ENCODE data around the gene AKT1. TPM values are rescaled to one million over a fixed set of nuclear protein-coding genes. Genes with fewer than 3 reads are reported as not detected.

AKT1 gene
- total and polyA plus RNA-seq, 2 experiments from 2014 or later, result 19.2 to 78.7 TPM

DNA sequence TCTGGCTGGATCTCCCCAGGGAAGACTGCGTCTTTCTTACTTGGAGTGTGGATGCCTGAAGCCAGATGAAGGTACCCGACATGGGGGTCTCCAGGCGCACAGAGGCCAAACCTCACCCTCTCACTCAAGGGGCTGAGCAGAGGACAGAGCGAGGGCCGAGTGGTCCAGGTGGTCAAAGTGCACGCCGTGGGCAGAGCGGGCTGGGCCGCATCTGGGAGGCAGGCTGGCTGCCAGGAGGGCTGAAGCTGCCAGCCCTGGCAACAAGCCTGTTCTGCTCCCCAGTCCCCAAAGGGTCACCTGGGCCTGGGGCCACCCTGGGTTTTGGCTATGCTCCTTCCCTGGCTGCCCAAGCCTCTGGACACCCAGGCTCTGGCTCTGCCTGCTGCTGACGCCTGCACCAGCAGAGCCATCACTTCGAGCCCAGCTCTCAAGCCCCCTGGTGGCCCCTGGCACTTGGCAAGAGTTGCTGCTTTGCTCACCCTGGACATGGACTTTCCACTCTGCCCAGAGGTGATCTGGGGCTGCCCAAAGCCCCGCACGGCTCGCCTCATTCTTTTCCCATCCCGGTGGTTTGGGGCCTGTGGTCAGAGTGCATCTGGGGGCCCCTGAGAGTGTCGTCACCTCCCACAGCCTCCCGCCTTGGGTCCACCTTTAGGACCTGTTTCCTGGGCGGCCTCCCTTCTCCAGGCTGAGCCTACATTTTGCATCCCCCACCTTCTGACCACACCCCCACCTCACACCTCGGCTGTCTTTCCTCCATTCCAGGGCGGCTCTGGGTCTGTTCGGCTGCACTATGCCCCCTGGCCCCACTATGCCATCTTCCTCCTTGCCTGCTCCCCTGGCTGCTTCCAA lies 68.7 kb downstream of the AKT1 start:
- no peak overlapping the region for H3K4me2 ChIP-seq
- no peaks in the 10 kb centered on the region for H3K36me3 ChIP-seq (ENCODE audit: insufficient read depth)
- H3K4me1 Mint-ChIP-seq, result peaks cover 7% of the 10 kb centered on the region; the same call in 2 of the 3 replicates
- H3K9me2 ChIP-seq (ENCODE audit: insufficient read depth), result no peaks in the 10 kb centered on the region
- no peak overlapping the region for H2AFZ ChIP-seq
- peaks cover 10% of the 10 kb centered on the region; the same call in 1 of the 2 replicates for H3K4me1 ChIP-seq (ENCODE audit: insufficient read depth)
- peaks cover 4% of the 10 kb centered on the region; the same call in 2 of the 3 replicates for H3K9me3 Mint-ChIP-seq
- no peaks in the 10 kb centered on the region for H3K79me2 ChIP-seq (replicated peaks; ENCODE audit: insufficient read depth)
- no peaks in the 10 kb centered on the region; the same call in 2 of the 3 replicates for H3K36me3 Mint-ChIP-seq (ENCODE audit: low read depth)
- H3F3A ChIP-seq (replicated peaks; ENCODE audit: low read depth), result no peaks in the 10 kb centered on the region; the same call in 1 of the 2 replicates
- H3K27ac ChIP-seq (ENCODE audit: low read depth), result no peak overlapping the region
- H3K27me3 ChIP-seq (ENCODE audit: insufficient read depth), result no peaks in the 10 kb centered on the region
- ATAC-seq (no peak), DNase-seq (ENCODE audit: low spot score) (peak; percentile 42)
- H4K20me1 ChIP-seq (replicated peaks; ENCODE audit: insufficient read depth), result no peaks in the 10 kb centered on the region
- H3K4me3 ChIP-seq, result no peak overlapping the region
- TF ChIP-seq, protein P1, sequence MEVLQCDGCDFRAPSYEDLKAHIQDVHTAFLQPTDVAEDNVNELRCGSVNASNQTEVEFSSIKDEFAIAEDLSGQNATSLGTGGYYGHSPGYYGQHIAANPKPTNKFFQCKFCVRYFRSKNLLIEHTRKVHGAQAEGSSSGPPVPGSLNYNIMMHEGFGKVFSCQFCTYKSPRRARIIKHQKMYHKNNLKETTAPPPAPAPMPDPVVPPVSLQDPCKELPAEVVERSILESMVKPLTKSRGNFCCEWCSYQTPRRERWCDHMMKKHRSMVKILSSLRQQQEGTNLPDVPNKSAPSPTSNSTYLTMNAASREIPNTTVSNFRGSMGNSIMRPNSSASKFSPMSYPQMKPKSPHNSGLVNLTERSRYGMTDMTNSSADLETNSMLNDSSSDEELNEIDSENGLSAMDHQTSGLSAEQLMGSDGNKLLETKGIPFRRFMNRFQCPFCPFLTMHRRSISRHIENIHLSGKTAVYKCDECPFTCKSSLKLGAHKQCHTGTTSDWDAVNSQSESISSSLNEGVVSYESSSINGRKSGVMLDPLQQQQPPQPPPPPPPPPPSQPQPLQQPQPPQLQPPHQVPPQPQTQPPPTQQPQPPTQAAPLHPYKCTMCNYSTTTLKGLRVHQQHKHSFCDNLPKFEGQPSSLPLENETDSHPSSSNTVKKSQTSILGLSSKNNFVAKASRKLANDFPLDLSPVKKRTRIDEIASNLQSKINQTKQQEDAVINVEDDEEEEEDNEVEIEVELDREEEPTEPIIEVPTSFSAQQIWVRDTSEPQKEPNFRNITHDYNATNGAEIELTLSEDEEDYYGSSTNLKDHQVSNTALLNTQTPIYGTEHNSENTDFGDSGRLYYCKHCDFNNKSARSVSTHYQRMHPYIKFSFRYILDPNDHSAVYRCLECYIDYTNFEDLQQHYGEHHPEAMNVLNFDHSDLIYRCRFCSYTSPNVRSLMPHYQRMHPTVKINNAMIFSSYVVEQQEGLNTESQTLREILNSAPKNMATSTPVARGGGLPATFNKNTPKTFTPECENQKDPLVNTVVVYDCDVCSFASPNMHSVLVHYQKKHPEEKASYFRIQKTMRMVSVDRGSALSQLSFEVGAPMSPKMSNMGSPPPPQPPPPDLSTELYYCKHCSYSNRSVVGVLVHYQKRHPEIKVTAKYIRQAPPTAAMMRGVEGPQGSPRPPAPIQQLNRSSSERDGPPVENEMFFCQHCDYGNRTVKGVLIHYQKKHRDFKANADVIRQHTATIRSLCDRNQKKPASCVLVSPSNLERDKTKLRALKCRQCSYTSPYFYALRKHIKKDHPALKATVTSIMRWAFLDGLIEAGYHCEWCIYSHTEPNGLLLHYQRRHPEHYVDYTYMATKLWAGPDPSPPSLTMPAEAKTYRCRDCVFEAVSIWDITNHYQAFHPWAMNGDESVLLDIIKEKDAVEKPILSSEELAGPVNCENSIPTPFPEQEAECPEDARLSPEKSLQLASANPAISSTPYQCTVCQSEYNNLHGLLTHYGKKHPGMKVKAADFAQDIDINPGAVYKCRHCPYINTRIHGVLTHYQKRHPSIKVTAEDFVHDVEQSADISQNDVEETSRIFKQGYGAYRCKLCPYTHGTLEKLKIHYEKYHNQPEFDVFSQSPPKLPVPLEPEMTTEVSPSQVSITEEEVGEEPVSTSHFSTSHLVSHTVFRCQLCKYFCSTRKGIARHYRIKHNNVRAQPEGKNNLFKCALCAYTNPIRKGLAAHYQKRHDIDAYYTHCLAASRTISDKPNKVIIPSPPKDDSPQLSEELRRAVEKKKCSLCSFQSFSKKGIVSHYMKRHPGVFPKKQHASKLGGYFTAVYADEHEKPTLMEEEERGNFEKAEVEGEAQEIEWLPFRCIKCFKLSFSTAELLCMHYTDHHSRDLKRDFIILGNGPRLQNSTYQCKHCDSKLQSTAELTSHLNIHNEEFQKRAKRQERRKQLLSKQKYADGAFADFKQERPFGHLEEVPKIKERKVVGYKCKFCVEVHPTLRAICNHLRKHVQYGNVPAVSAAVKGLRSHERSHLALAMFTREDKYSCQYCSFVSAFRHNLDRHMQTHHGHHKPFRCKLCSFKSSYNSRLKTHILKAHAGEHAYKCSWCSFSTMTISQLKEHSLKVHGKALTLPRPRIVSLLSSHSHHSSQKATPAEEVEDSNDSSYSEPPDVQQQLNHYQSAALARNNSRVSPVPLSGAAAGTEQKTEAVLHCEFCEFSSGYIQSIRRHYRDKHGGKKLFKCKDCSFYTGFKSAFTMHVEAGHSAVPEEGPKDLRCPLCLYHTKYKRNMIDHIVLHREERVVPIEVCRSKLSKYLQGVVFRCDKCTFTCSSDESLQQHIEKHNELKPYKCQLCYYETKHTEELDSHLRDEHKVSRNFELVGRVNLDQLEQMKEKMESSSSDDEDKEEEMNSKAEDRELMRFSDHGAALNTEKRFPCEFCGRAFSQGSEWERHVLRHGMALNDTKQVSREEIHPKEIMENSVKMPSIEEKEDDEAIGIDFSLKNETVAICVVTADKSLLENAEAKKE (CRISPR knock-in tag; IDR thresholded peaks at IDR 0.05), result no peak
- TF ChIP-seq, protein P2, sequence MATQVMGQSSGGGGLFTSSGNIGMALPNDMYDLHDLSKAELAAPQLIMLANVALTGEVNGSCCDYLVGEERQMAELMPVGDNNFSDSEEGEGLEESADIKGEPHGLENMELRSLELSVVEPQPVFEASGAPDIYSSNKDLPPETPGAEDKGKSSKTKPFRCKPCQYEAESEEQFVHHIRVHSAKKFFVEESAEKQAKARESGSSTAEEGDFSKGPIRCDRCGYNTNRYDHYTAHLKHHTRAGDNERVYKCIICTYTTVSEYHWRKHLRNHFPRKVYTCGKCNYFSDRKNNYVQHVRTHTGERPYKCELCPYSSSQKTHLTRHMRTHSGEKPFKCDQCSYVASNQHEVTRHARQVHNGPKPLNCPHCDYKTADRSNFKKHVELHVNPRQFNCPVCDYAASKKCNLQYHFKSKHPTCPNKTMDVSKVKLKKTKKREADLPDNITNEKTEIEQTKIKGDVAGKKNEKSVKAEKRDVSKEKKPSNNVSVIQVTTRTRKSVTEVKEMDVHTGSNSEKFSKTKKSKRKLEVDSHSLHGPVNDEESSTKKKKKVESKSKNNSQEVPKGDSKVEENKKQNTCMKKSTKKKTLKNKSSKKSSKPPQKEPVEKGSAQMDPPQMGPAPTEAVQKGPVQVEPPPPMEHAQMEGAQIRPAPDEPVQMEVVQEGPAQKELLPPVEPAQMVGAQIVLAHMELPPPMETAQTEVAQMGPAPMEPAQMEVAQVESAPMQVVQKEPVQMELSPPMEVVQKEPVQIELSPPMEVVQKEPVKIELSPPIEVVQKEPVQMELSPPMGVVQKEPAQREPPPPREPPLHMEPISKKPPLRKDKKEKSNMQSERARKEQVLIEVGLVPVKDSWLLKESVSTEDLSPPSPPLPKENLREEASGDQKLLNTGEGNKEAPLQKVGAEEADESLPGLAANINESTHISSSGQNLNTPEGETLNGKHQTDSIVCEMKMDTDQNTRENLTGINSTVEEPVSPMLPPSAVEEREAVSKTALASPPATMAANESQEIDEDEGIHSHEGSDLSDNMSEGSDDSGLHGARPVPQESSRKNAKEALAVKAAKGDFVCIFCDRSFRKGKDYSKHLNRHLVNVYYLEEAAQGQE (IDR thresholded peaks at IDR 0.05; ENCODE audit: unreplicated experiment), result no peak
- TF ChIP-seq, protein P3, sequence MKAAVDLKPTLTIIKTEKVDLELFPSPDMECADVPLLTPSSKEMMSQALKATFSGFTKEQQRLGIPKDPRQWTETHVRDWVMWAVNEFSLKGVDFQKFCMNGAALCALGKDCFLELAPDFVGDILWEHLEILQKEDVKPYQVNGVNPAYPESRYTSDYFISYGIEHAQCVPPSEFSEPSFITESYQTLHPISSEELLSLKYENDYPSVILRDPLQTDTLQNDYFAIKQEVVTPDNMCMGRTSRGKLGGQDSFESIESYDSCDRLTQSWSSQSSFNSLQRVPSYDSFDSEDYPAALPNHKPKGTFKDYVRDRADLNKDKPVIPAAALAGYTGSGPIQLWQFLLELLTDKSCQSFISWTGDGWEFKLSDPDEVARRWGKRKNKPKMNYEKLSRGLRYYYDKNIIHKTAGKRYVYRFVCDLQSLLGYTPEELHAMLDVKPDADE (IDR thresholded peaks at IDR 0.05), result no peak
- no peak for TF ChIP-seq ZNF114 (CRISPR knock-in tag; IDR thresholded peaks at IDR 0.05)
- no peak for TF ChIP-seq NANOG (IDR thresholded peaks at IDR 0.05; ENCODE audit: borderline replicate concordance)
- TF ChIP-seq, protein P4, sequence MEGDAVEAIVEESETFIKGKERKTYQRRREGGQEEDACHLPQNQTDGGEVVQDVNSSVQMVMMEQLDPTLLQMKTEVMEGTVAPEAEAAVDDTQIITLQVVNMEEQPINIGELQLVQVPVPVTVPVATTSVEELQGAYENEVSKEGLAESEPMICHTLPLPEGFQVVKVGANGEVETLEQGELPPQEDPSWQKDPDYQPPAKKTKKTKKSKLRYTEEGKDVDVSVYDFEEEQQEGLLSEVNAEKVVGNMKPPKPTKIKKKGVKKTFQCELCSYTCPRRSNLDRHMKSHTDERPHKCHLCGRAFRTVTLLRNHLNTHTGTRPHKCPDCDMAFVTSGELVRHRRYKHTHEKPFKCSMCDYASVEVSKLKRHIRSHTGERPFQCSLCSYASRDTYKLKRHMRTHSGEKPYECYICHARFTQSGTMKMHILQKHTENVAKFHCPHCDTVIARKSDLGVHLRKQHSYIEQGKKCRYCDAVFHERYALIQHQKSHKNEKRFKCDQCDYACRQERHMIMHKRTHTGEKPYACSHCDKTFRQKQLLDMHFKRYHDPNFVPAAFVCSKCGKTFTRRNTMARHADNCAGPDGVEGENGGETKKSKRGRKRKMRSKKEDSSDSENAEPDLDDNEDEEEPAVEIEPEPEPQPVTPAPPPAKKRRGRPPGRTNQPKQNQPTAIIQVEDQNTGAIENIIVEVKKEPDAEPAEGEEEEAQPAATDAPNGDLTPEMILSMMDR (conservative IDR thresholded peaks at IDR 0.05; ENCODE audit: low read depth in 2 of 2), result peak; percentile 22 to 26; a peak in 2 of 4 replicates
- no peak for TF ChIP-seq EZH2phosphoT487 (IDR thresholded peaks at IDR 0.05; ENCODE audit: unreplicated experiment)
- no peak for TF ChIP-seq EZH2 (IDR thresholded peaks at IDR 0.05; ENCODE audit: low read depth, unreplicated experiment)
- no peak for TF ChIP-seq ZNF331 (CRISPR knock-in tag; IDR thresholded peaks at IDR 0.05; ENCODE audit: low read depth)
- H3K4me3 Mint-ChIP-seq, result no peak overlapping the region
- peaks cover 10% of the 10 kb centered on the region for H3K27me3 Mint-ChIP-seq (ENCODE audit: insufficient read depth, low read depth, poor library complexity)
- no peak overlapping the region for H3K27ac Mint-ChIP-seq

Measured in GM23338 (cell line).